ENCODE results near the gene NFAM1. TPM values are rescaled to one million over a fixed set of nuclear protein-coding genes. Genes with fewer than 3 reads are reported as not detected.

NFAM1 gene
- total and polyA plus RNA-seq, 12 donors, result 0.44 to 11.2 (median 7.1) TPM

- intact Hi-C loops (cut with DNase I), result loop anchor here (10.0 kb wide), 2 partner anchors 159 to 459 kb away; partner anchors contain the start of gene TCF20 (in 1 of the 2)
- no peaks in the 10 kb centered on the region for H3K36me3 ChIP-seq (replicated peaks in 1 of 2)
- no peak overlapping the region for H3K4me3 ChIP-seq
- WGBS, 4 donors, result 60 to 70% (median 65%) methylated on average over 10 to 27 of the region's 27 CpGs
- H3K4me1 ChIP-seq (replicated peaks in 1 of 2), result peaks cover 4 to 27% of the 10 kb centered on the region in 2 donors
- TF ChIP-seq, protein P1, sequence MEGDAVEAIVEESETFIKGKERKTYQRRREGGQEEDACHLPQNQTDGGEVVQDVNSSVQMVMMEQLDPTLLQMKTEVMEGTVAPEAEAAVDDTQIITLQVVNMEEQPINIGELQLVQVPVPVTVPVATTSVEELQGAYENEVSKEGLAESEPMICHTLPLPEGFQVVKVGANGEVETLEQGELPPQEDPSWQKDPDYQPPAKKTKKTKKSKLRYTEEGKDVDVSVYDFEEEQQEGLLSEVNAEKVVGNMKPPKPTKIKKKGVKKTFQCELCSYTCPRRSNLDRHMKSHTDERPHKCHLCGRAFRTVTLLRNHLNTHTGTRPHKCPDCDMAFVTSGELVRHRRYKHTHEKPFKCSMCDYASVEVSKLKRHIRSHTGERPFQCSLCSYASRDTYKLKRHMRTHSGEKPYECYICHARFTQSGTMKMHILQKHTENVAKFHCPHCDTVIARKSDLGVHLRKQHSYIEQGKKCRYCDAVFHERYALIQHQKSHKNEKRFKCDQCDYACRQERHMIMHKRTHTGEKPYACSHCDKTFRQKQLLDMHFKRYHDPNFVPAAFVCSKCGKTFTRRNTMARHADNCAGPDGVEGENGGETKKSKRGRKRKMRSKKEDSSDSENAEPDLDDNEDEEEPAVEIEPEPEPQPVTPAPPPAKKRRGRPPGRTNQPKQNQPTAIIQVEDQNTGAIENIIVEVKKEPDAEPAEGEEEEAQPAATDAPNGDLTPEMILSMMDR (IDR thresholded peaks at IDR 0.05), result no peak
- TF ChIP-seq POLR2A (IDR thresholded peaks at IDR 0.05), result no peak
- DNase-seq, result peak in 1 of 7 donors; percentile 77
- H3K27ac ChIP-seq, result no peak overlapping the region
- no peaks in the 10 kb centered on the region for H3K27me3 ChIP-seq
- no peaks in the 10 kb centered on the region for H3K9me3 ChIP-seq (replicated peaks in 1 of 3)
Measured at GRCh38 chr22:42433754-42434682, 1.8 kb upstream of the NFAM1 start.

DNA sequence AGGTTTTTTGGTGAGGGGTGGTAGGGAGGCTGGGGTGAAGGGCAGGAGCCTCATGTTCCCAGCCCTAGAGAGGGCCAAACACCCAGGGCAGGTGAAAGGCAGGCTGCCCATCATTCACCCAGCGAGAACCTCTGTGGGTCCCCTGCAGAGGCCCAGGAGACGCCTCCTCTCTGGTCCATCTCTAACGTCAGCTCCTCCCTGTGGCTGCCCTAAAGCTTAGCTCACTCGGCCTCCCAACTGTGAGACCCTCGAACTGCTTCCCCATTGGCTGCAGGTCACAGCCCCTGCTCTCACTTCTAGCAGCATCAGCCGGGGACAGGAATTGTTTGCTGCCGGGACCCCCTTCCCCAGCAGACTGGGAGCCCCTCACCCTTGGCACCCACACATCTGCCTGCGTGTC is 615 bp upstream of the NFAM1 start:
- TF ChIP-seq, protein P1 (IDR thresholded peaks at IDR 0.05), result no peak
- TF ChIP-seq POLR2A (IDR thresholded peaks at IDR 0.05), result no peak
- intact Hi-C loops (cut with DNase I), result loop anchor here (10.0 kb wide), 2 partner anchors 158 to 458 kb away; partner anchors contain the start of gene TCF20 (in 1 of the 2)
- no peak overlapping the region for H3K4me3 ChIP-seq
- peak overlapping the region in 1 of 5 donors; percentile 77 for H3K27ac ChIP-seq
- no peaks in the 10 kb centered on the region for H3K27me3 ChIP-seq
- no peaks in the 10 kb centered on the region for H3K36me3 ChIP-seq (replicated peaks in 1 of 2)
- WGBS, 4 donors, result 71 to 84% (median 73%) methylated on average over 6 to 8 of the region's 8 CpGs
- H3K9me3 ChIP-seq (replicated peaks in 1 of 3), result no peaks in the 10 kb centered on the region
- no peak for DNase-seq
- H3K4me1 ChIP-seq (replicated peaks in 1 of 2), result peaks cover 2 to 23% of the 10 kb centered on the region in 2 donors

- H3K9me3 ChIP-seq (replicated peaks in 1 of 3), result no peaks in the 10 kb centered on the region
- peak overlapping the region in 3 of 5 donors; percentile 31 to 77 (median 66) for H3K27ac ChIP-seq
- no peak for DNase-seq
- TF ChIP-seq POLR2A (IDR thresholded peaks at IDR 0.05), result no peak
- TF ChIP-seq, protein P1 (IDR thresholded peaks at IDR 0.05), result no peak
- peak overlapping the region in 1 of 4 donors; percentile 34 for H3K4me3 ChIP-seq
- 62 to 75% (median 65%) methylated on average over 8 to 17 of the region's 17 CpGs for WGBS, 4 donors
- intact Hi-C loops (cut with DNase I), result loop anchor here (10.0 kb wide), 2 partner anchors 157 to 457 kb away; partner anchors contain the start of gene TCF20 (in 1 of the 2)
- H3K4me1 ChIP-seq (replicated peaks in 1 of 2), result peaks cover 0 to 11% of the 10 kb centered on the region in 2 donors
- no peaks in the 10 kb centered on the region for H3K36me3 ChIP-seq (replicated peaks in 1 of 2)
- H3K27me3 ChIP-seq, result no peaks in the 10 kb centered on the region
Measured at GRCh38 chr22:42431401-42432019, 693 bp downstream of the NFAM1 start.

Measured in adrenal gland (tissue), 12 donors.